ENCODE data around the gene P2RX2.

DNA sequence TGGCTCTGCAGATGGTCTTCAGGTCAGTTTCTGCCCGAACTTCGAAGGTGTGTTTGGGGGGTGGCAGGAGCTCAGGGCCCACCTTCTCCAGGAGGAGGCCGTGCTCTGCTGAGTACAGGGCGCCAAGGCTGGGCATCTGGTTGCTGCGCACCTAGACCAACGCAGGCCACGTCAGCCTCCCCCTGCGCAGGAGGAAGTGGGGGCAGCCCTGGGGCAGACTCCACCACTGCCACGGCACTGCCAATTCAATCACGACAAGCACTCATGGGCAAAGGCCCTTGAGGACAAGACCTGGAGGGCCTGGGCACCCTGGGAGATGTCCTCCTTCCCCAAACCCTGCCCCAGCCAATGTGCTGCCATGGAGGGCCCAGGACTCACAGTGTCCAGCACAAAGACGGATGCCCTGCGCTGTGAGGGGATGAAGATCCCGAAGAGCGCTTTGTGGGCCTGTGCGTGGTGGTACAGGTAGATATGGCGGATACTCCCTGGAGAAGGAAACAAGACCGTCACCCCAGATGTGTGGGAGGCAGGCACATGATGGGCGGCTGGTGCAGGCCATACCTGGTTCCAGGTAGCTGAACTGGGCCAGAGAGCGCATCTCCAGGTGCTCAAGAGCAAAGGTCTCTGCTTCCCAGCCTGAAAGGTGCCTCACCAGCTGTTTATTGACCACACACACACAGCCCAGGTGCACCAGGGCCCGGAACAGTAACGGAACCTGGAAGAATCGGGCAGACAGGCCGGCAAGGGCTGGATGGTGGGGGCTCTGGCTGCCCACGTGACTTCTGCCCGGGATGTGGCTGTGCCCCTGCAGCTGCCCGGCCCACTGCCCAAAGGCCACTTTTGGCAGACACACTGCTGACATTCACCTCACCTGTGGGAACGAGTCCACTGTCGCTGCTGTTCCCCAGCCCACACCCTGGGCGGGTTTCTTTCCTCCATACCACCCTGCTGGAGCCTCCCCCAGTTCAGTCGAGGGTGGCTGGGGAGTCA, 24.6 kb downstream of the P2RX2 start:
- TF ChIP-seq POLR2AphosphoS5 (IDR thresholded peaks at IDR 0.05): no peak
- TF ChIP-seq CTCF (IDR thresholded peaks at IDR 0.05): no peak
- no peak for TF ChIP-seq POLR2A (IDR thresholded peaks at IDR 0.05)
